Endothelial cell of umbilical vein (primary cell): ENCODE results near the gene CHTF8. TPM values are rescaled to one million over a fixed set of nuclear protein-coding genes. Genes with fewer than 3 reads are reported as not detected.

Experiments
- BruUV-seq: library from RNA; stranded (reverse); fragments of 400-500 nt; replicated peaks from 2 replicates; lab custom pipeline; 2021; lab: Mats Ljungman, UMichigan
- CTCF ChIA-PET: fragments of 300-600, 350-600 bp; sonication (Branson Sonifier 250); formaldehyde crosslinking; loops from one replicate; lab custom pipeline; 2021; ENCODE audit warnings: antibody characterized with exemption, inconsistent platforms; lab: Charles Lee
- POLR2A ChIA-PET: fragments of 300-600, 350-600 bp; sonication (Branson Sonifier 250); formaldehyde crosslinking; loops from one replicate; lab custom pipeline; 2021; ENCODE audit warnings: antibody characterized with exemption, inconsistent platforms; lab: Charles Lee
- DNase-seq: peaks from one replicate; pipeline ENCODE4 v3.0.0-alpha.2; 2011; ENCODE audit warnings: low read depth, low spot score
- FAIRE-seq: peaks from 2 replicates; lab custom pipeline; 2011; peaks lifted over from hg19 to GRCh38; lab: Jason Lieb, UNC
- H2AFZ ChIP-seq: 2 replicates; pipeline ENCODE4 v1.6.0; 2012; ENCODE audit warnings: low read depth, low read length, control low read depth, inconsistent platforms
- H3K27ac ChIP-seq: 2 replicates; pipeline ENCODE4 v1.5.1; 2011; ENCODE audit warnings: low read depth, mild to moderate bottlenecking, control low read depth, low read length, moderate library complexity; ENCODE audit not compliant: insufficient read depth
- H3K27me3 ChIP-seq, 2 experiments: 2 replicates each; pipeline versions ENCODE4 v1.6.0 to v1.6.1; 2011; ENCODE audit warnings: low read length in 2 of 2, mixed read lengths in 1 of 2; ENCODE audit not compliant: control insufficient read depth in 2 of 2, insufficient read depth in 2 of 2
- H3K36me3 ChIP-seq, 2 experiments: 2 replicates in 1 of 2; 3 replicates in 1 of 2; pipeline ENCODE4 v1.5.1; 2011; ENCODE audit warnings: low read length in 2 of 2, mild to moderate bottlenecking in 1 of 2, moderate library complexity in 1 of 2; ENCODE audit not compliant: control insufficient read depth in 2 of 2, insufficient read depth in 2 of 2; ENCODE audit errors: extremely low read depth in 1 of 2
- H3K4me1 ChIP-seq: 3 replicates; pipeline ENCODE4 v1.5.1; 2011; ENCODE audit warnings: mild to moderate bottlenecking, low read length; ENCODE audit not compliant: control insufficient read depth, insufficient read depth; ENCODE audit errors: extremely low read depth
- H3K4me2 ChIP-seq: 2 replicates; pipeline ENCODE4 v1.6.1; 2011; ENCODE audit warnings: low read length, control low read depth, mixed read lengths; ENCODE audit not compliant: insufficient read depth
- H3K4me3 ChIP-seq, 3 experiments: fragments of 200-600 bp in 1 of 3; sonication (generic), shearing (Covaris generic) in 1 of 3; replicated peaks in 1 of 3; 2 replicates each; pipeline ENCODE4 v1.5.1; 2011 to 2016; ENCODE audit warnings: control low read depth in 3 of 3, low read length in 3 of 3, mild to moderate bottlenecking in 2 of 3, inconsistent platforms in 1 of 3, low read depth in 1 of 3, moderate library complexity in 1 of 3; ENCODE audit not compliant: insufficient read depth in 1 of 3
- H3K79me2 ChIP-seq: 2 replicates; pipeline ENCODE4 v1.6.0; 2012; ENCODE audit warnings: low read length, inconsistent platforms; ENCODE audit not compliant: control insufficient read depth, insufficient read depth
- H3K9ac ChIP-seq: replicated peaks from 2 replicates; pipeline ENCODE3; 2011; ENCODE audit warnings: low read length, control low read depth; ENCODE audit not compliant: insufficient read depth; ENCODE audit errors: extremely low read depth
- H3K9me1 ChIP-seq: replicated peaks from 3 replicates; pipeline ENCODE4 v1.6.0; 2011; ENCODE audit warnings: mild to moderate bottlenecking, low read length; ENCODE audit not compliant: control insufficient read depth, insufficient read depth; ENCODE audit errors: extremely low read depth
- H3K9me3 ChIP-seq: replicated peaks from 2 replicates; pipeline ENCODE4 v1.5.1; 2012; ENCODE audit warnings: low read length, inconsistent platforms; ENCODE audit not compliant: control insufficient read depth, insufficient read depth
- H4K20me1 ChIP-seq: replicated peaks from 2 replicates; pipeline ENCODE3; 2011; ENCODE audit warnings: mild to moderate bottlenecking, low read length; ENCODE audit not compliant: control insufficient read depth, insufficient read depth; ENCODE audit errors: extremely low read depth
- EZH2 ChIP-seq: IDR thresholded peaks from 2 replicates; pipeline ENCODE4 v1.6.1; 2012; ENCODE audit warnings: borderline replicate concordance, low read depth, mild to moderate bottlenecking, moderate library complexity, low read length, inconsistent platforms; ENCODE audit not compliant: severe bottlenecking
- FOS ChIP-seq: IDR thresholded peaks from 2 replicates; pipeline ENCODE4 v1.6.1; 2011; ENCODE audit warnings: mild to moderate bottlenecking, low read length, moderate library complexity, borderline replicate concordance; ENCODE audit not compliant: insufficient read depth
- GATA2 ChIP-seq: IDR thresholded peaks from 2 replicates; pipeline ENCODE4 v1.7.0; 2011; ENCODE audit warnings: low read depth, mild to moderate bottlenecking, moderate library complexity, mixed read lengths, low read length; ENCODE audit not compliant: insufficient read length, insufficient read depth
- JUN ChIP-seq: IDR thresholded peaks from 2 replicates; pipeline ENCODE4 v1.6.1; 2011; ENCODE audit warnings: borderline replicate concordance, low read depth; ENCODE audit not compliant: insufficient read length, insufficient read depth
- MAX ChIP-seq: IDR thresholded peaks from 2 replicates; pipeline ENCODE4 v1.6.1; 2011; ENCODE audit not compliant: insufficient read depth, insufficient read length
- MYC ChIP-seq: IDR thresholded peaks from one replicate; pipeline ENCODE4 v1.6.1; 2011; ENCODE audit warnings: mild to moderate bottlenecking, low read depth, low read length
- POLR2A ChIP-seq: IDR thresholded peaks from 2 replicates; pipeline ENCODE4 v1.6.1; 2012; ENCODE audit warnings: low read depth, mild to moderate bottlenecking, control low read depth, low read length
- POLR2AphosphoS5 ChIP-seq: IDR thresholded peaks from 2 replicates; pipeline ENCODE4 v1.6.1; 2012; ENCODE audit warnings: low read depth, mild to moderate bottlenecking, control low read depth, low read length, moderate library complexity; ENCODE audit not compliant: insufficient read depth
- dilution Hi-C: fragments of 300-500 bp; cut with MboI; formaldehyde crosslinking; loops from one replicate; pipeline ENCODE4 v1.15.0; 2019; ENCODE audit warnings: low sequenced_read_pairs; ENCODE audit not compliant: extremely low pct_ligation_motif_present
- intact Hi-C: fragments of 100-400 bp; cut with micrococcal nuclease; formaldehyde crosslinking; loops from one replicate; pipeline ENCODE4 v1.10.0; 2022
- polyA plus RNA-seq, 4 experiments: library from polyadenylated mRNA; depleted of rRNA in 3 of 4; stranded (reverse) in 3 of 4; unstranded in 1 of 4; fragments of >200 nt; gene quantifications; 2 replicates each; pipeline versions ENCODE4 v1.2.1 to v1.2.3, GENCODE V29; 2011 to 2012; ENCODE audit warnings: missing spikeins in 1 of 4
- total RNA-seq: library from RNA; stranded (reverse); gene quantifications from 2 replicates; pipeline ENCODE4 v1.2.3, GENCODE V29; 2021
- TF ChIP-seq, protein P1 (sequence below), 2 donors: IDR thresholded peaks; 1 replicate in 1 of 2; 2 replicates in 1 of 2; pipeline ENCODE4 v1.5.1; 2011; ENCODE audit warnings: low read length in 2 of 2, mild to moderate bottlenecking in 2 of 2, moderate library complexity in 2 of 2, control low read depth in 1 of 2, inconsistent platforms in 1 of 2, low read depth in 1 of 2; ENCODE audit not compliant: insufficient read depth in 1 of 2; ENCODE audit errors: extremely low read depth in 1 of 2

CHTF8 gene
- total and polyA plus RNA-seq, 2 donors (not counting 3 experiments of a cell fraction or from before 2014, with no cell fraction given) = 128 to 131 TPM

DNA sequence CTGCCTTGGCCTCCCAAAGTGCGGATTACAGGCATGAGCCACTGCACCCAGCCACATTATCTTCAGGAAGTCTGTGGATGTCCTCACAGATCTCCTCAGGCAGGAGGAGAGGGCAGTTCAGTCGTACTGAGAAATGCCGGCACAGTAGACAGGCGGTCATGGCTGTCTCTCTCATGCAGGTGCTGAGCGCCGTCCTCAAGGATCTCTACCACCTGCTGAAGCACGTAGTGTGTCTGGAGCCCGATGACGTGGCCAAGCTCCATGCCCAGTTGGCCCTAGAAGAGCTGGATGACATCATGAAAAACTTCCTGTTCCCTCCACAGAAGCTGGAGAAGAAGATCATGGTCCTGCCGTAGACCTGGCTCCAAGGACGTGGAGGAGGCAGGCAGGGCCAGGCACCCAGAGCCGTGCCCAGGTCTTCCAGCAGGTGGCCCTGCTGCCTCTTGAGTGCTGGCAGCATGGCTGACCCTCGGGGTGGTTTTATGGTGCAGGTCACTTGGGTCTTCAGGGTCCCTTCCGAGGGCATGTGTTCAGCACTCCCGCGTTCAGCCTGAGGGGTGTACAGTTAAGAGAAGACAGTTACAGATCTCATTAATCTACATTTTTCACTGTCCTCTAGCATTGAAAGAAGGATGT, 49.0 kb downstream of the CHTF8 start:
- Histone ChIP-seq H3K9me3 (no peaks in the 10 kb centered on the region), H4K20me1 (no peaks in the 10 kb centered on the region), H3K27me3 (no peaks in the 10 kb centered on the region), H3K9me1 (no peaks in the 10 kb centered on the region), H3K36me3 (no peaks in the 10 kb centered on the region), H3K4me2 (no peak overlapping the region), H3K27ac (no peak overlapping the region), H3K4me1 (no peaks in the 10 kb centered on the region), H3K79me2 (no peaks in the 10 kb centered on the region), H3K9ac (no peak overlapping the region), H2AFZ (no peak overlapping the region), H3K4me3 (no peak overlapping the region)
- no TSS peak for BruUV-seq
- intact Hi-C loops = no loop called here
- ChIA-PET POLR2A (no interaction called here), CTCF (interaction anchor here (1.3 kb wide), 1 partner anchor 30 kb away, joined by 4 read pairs; no protein-coding TSS in a partner anchor)
- no peak for DNase-seq
- no peak for FAIRE-seq
- TF ChIP-seq, protein P1, sequence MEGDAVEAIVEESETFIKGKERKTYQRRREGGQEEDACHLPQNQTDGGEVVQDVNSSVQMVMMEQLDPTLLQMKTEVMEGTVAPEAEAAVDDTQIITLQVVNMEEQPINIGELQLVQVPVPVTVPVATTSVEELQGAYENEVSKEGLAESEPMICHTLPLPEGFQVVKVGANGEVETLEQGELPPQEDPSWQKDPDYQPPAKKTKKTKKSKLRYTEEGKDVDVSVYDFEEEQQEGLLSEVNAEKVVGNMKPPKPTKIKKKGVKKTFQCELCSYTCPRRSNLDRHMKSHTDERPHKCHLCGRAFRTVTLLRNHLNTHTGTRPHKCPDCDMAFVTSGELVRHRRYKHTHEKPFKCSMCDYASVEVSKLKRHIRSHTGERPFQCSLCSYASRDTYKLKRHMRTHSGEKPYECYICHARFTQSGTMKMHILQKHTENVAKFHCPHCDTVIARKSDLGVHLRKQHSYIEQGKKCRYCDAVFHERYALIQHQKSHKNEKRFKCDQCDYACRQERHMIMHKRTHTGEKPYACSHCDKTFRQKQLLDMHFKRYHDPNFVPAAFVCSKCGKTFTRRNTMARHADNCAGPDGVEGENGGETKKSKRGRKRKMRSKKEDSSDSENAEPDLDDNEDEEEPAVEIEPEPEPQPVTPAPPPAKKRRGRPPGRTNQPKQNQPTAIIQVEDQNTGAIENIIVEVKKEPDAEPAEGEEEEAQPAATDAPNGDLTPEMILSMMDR (IDR thresholded peaks at IDR 0.05; ENCODE audit: extremely low read depth in 1 of 2, insufficient read depth in 1 of 2, low read depth in 1 of 2, low read length in 2 of 2) = peak in 1 of 2 donors; percentile 5
- no peak for TF ChIP-seq FOS
- dilution Hi-C loops = no loop called here

DNA sequence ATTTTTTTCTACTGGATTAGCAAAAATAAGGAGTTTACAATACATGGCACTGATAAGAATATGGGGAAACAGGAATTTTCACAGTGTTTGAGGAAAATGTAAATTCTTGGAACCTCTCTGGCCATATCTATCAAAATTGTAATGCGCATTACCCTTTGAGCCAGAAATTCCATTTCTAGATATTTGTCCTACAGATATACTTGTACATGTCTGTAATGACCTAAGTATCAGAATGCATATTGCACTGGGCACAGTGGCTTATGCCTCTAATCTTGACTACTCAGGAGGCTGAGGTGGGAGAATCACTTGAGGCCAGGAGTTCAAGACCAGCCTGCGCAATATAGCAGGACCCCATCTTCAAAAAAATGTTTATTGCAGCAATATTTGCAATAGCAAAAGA, 52.7 kb downstream of the CHTF8 start:
- no peaks in the 10 kb centered on the region for H3K9me1 ChIP-seq
- dilution Hi-C loops (no loop called here), intact Hi-C loops (no loop called here)
- H2AFZ ChIP-seq = no peak overlapping the region
- ChIA-PET POLR2A (no interaction called here), CTCF (interaction anchor here (1.5 kb wide), 1 partner anchor 14 kb away, joined by 4 read pairs; no protein-coding TSS in a partner anchor)
- H3K4me3 ChIP-seq = no peak overlapping the region
- FAIRE-seq (no peak), DNase-seq (no peak)
- no TSS peak for BruUV-seq
- no peaks in the 10 kb centered on the region for H3K79me2 ChIP-seq
- no peak overlapping the region for H3K27ac ChIP-seq
- H3K36me3 ChIP-seq = no peaks in the 10 kb centered on the region
- TF ChIP-seq POLR2AphosphoS5 (no peak), MAX (no peak), EZH2 (no peak), POLR2A (no peak), MYC (no peak), JUN (no peak), FOS (no peak), GATA2 (no peak)
- TF ChIP-seq, protein P1 (IDR thresholded peaks at IDR 0.05; ENCODE audit: extremely low read depth in 1 of 2, insufficient read depth in 1 of 2, low read depth in 1 of 2, low read length in 2 of 2) = no peak
- no peaks in the 10 kb centered on the region for H3K27me3 ChIP-seq
- no peaks in the 10 kb centered on the region for H3K9me3 ChIP-seq
- H4K20me1 ChIP-seq = no peaks in the 10 kb centered on the region
- no peak overlapping the region for H3K9ac ChIP-seq
- no peaks in the 10 kb centered on the region for H3K4me1 ChIP-seq
- no peak overlapping the region for H3K4me2 ChIP-seq
